Thymus (tissue), 11 donors: Measurements from ENCODE around the gene DCAKD. TPM values are rescaled to one million over a fixed set of nuclear protein-coding genes. Genes with fewer than 3 reads are reported as not detected.

Source experiments
- DNase-seq, 9 donors: peaks; one replicate each; pipeline ENCODE4 v3.0.0-alpha.2; 2013; ENCODE audit warnings: low spot score in 9 of 9, low read depth in 6 of 9, missing footprints in 1 of 9
- H3K27ac ChIP-seq, 2 donors: one replicate each; pipeline ENCODE4 v1.5.1; 2013; ENCODE audit warnings: control low read depth in 1 of 2, low read depth in 1 of 2, low read length in 1 of 2, mild to moderate bottlenecking in 1 of 2, moderate library complexity in 1 of 2
- H3K27me3 ChIP-seq, 2 donors: one replicate each; pipeline ENCODE4 v1.5.1; 2013; ENCODE audit warnings: low read length in 1 of 2; ENCODE audit not compliant: control insufficient read depth in 2 of 2, insufficient read depth in 1 of 2
- H3K36me3 ChIP-seq, 2 donors: one replicate each; pipeline ENCODE4 v1.5.1; 2013; ENCODE audit warnings: low read length in 1 of 2, mild to moderate bottlenecking in 1 of 2, moderate library complexity in 1 of 2; ENCODE audit not compliant: control insufficient read depth in 2 of 2, insufficient read depth in 2 of 2
- H3K4me1 ChIP-seq, 2 donors: one replicate each; pipeline ENCODE4 v1.5.1; 2013; ENCODE audit warnings: low read length in 2 of 2; ENCODE audit not compliant: control insufficient read depth in 2 of 2, insufficient read depth in 2 of 2
- H3K4me3 ChIP-seq, 2 donors: one replicate each; pipeline ENCODE4 v1.5.1; 2013; ENCODE audit warnings: low read length in 2 of 2, control low read depth in 1 of 2, mild to moderate bottlenecking in 1 of 2
- H3K9me3 ChIP-seq, 2 donors: one replicate each; pipeline ENCODE4 v1.5.1; 2013; ENCODE audit warnings: low read length in 1 of 2, mild to moderate bottlenecking in 1 of 2; ENCODE audit not compliant: control insufficient read depth in 2 of 2, insufficient read depth in 1 of 2
- WGBS: extraction: QIAGEN DNeasy Blood & Tissue Kit; methylation state at CpG from one replicate; pipeline ENCODE4 v1.1.7; 2013; 5-methylcytosine and 5-hydroxymethylcytosine counted together
- polyA plus RNA-seq: library from polyadenylated mRNA; stranded (reverse); fragments of 200-250 nt; gene quantifications from one replicate; pipeline ENCODE4 v1.2.3, GENCODE V29; 2013
- total RNA-seq: library from RNA; stranded (reverse); fragments of 120-200 nt; gene quantifications from one replicate; pipeline ENCODE4 v1.2.4, GENCODE V29; 2013
- donor health status: healthy.

DCAKD gene
- total and polyA plus RNA-seq, 2 donors = 24.7 to 26.7 TPM

DNA sequence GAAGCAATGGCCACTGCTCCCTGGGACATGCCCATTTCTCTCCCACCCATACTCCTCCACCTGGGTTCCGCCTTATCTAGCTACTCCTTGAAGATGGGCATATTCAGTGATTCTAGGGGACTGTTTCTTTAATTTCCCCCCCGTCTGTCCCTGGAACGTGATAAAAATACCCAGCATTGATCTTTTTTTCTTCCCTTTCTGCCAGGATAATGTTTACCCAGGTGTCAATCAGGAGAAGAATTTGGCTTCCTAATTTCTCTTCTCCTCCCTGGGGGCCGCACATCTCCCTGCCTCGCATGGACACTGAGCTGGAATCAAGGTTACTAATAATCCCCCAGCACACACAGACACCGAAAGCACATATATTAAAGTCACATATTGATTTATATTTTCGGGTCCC lies 35.2 kb downstream of the DCAKD start:
- peaks cover 0 to 4% of the 10 kb centered on the region in 2 donors for H3K9me3 ChIP-seq
- 82% methylated on average over 7 of the region's 7 CpGs for WGBS
- H3K27ac ChIP-seq = no peak overlapping the region
- peaks cover 10 to 12% of the 10 kb centered on the region in 2 donors for H3K4me1 ChIP-seq
- peaks cover 29 to 68% of the 10 kb centered on the region in 2 donors for H3K27me3 ChIP-seq
- no peak for DNase-seq
- no peaks in the 10 kb centered on the region for H3K36me3 ChIP-seq
- H3K4me3 ChIP-seq = no peak overlapping the region

DNA sequence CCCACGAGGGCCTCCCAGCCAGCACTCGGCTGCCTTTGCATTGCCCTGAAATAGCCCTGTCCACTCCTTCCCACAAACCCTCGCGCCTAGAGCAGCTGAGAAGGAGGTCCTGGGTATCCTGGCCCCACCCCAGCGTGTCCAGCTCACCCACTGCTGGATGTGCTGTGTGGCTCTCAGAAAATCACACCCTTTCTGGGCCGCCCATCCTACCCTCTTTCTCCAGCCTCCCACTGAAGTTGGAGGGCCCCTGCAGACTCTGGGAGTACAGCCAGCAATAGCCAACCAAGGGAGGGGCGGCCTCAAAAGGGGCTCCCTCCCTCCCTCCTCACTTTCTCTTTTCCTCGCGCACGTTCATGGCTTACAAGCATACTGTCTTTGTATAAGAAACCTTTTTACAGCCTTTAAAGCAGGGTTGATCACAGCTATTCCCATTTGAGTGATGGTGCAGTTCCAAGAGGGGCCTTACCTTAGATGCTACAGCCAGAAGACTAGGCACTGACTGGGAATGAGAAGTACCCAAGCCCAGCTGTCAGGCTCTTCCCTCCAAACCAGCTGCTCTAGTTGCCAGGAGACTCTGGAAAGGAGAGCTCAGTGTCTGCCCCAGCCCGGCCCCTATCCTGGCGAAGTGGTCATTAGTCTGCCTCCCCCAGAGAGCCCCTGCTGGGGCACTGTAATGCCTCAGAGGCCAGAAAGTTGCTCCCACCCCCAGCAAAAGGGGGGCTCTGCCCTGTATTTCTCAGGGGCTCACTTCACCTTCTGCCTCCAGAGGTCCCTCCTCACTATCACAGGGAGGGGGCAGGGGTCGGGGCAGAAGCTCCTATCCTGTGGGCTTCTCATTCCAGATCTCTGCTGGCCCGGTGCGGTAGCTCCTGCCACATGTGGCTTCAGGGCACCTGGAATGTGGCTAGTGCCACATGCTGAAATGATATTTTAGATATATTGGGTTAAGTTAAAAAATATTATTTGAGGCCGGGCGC lies 38.1 kb downstream of the DCAKD start:
- H3K27me3 ChIP-seq = peaks cover 1 to 51% of the 10 kb centered on the region in 2 donors
- no peak overlapping the region for H3K27ac ChIP-seq
- no peaks in the 10 kb centered on the region for H3K36me3 ChIP-seq
- DNase-seq = no peak
- H3K9me3 ChIP-seq = no peaks in the 10 kb centered on the region
- H3K4me3 ChIP-seq = no peak overlapping the region
- 92% methylated on average over 17 of the region's 17 CpGs for WGBS
- H3K4me1 ChIP-seq = no peaks in the 10 kb centered on the region

DNA sequence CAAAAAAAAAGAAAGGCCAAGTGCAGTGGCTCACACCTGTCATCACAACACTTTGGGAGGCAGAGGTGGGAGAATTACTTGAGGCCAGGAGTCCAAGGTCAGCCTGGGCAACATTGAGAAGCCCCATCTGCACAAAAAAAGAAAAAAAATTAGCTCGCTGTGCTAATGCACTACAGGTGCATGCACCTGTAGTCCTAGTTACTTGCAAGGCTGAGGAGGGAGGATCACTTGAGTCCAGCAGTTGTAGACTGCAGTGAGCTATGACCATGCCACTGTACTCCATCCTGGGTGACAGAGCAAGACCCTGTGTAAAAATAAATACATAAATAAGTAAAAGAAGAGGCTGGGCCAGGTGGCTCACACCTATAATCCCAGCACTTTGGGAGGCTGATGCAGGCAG lies 39.7 kb downstream of the DCAKD start:
- Histone ChIP-seq H3K4me1 (no peaks in the 10 kb centered on the region), H3K36me3 (no peaks in the 10 kb centered on the region), H3K9me3 (no peaks in the 10 kb centered on the region), H3K27ac (no peak overlapping the region), H3K27me3 (peaks cover 0 to 49% of the 10 kb centered on the region in 2 donors), H3K4me3 (no peak overlapping the region)
- DNase-seq = no peak
- WGBS = 96% methylated on average over 1 of the region's 1 CpG

DNA sequence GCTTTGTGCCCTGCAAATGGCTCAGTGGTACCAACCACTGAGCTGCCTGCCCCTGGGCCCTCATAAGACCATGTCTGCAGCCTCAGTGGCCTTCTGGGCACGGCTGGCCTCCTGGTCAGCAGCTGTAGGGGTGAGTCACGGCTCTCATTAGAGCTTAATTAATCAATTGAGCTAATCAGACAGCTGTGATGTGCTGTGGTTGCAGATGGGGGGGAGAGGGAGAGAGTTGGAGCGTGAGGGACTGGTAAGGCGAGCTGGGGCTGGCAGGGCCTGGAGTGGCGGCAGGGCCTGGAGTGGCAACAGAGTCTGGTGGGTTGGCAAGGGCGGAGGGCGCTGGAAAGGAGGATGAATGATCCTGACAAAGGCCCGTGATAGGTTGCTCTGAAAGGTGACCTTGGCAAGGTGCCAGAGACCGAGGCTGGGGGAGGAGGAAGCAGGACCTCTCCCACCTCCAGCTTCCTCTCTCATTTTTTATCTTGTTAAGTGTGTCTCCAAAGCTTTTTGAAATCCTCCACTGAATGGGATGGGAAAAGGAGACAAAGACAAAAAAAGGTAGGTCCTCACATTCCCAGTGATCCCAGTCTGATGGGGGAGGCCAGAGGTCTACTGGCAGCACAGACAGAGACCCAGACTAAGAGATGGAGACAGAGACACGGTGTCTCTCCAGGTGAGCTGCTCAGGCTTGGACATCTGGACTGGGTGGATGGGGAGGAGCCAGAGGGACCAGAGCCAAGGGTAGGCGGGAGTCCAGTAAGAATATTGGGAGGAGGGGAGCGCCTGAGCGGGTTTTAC lies 41.6 kb downstream of the DCAKD start:
- no peak overlapping the region for H3K27ac ChIP-seq
- H3K27me3 ChIP-seq = peaks cover 0 to 51% of the 10 kb centered on the region in 2 donors
- 84% methylated on average over 13 of the region's 13 CpGs for WGBS
- H3K4me1 ChIP-seq = no peaks in the 10 kb centered on the region
- H3K36me3 ChIP-seq = no peaks in the 10 kb centered on the region
- no peaks in the 10 kb centered on the region for H3K9me3 ChIP-seq
- no peak for DNase-seq
- H3K4me3 ChIP-seq = no peak overlapping the region

DNA sequence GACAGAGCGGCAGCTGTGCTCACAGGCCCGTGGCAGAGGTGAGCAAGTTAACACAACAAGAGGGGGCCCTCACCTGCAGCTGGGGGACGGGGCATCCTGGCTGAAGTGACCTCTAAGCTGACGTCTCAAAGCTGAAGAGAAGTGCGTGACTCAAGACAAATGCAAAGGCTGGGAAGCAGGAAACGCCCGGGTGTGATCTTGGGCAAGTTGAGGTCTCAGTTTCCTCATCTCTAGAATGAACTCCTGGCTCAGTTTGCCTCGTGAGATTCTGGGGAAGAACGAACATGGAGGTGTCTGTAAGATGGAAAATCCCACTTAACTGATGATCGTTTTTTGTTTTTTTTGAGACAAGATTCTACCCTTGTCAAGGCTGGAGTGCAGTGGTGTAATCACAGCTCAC lies 43.2 kb downstream of the DCAKD start:
- Histone ChIP-seq H3K4me3 (no peak overlapping the region), H3K4me1 (no peaks in the 10 kb centered on the region), H3K27ac (no peak overlapping the region), H3K36me3 (no peaks in the 10 kb centered on the region), H3K27me3 (peaks cover 0 to 60% of the 10 kb centered on the region in 2 donors), H3K9me3 (no peaks in the 10 kb centered on the region)
- 79% methylated on average over 10 of the region's 10 CpGs for whole genome bisulfite sequencing
- DNase-seq = no peak

DNA sequence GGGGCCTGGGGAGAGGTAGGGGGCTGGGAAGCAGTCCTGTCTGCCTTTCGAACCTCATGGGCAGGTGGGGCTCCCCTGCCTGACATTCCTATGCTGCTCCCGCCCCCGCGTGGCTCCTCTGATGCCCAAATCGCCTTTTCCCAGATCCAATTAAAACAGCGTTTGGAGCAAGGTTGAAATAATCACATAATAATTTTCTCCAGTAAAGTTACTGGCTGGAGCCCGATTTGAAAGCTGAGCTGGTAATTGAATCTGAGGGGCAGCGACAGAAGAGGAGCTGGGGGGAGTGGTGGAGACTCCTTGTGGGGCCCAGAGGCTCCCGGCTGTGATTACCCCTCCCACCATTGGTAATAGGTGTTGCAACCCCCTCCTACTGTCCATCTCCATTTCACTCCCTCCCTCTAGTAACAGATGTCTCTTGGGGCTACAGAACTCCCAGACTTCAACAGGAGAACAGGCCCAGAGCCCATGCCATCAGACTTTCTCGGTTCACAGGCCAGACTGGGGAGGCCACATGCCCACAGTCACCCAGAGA lies 44.4 kb downstream of the DCAKD start:
- Histone ChIP-seq H3K27ac (no peak overlapping the region), H3K9me3 (no peaks in the 10 kb centered on the region), H3K27me3 (peaks cover 0 to 60% of the 10 kb centered on the region in 2 donors), H3K4me1 (no peaks in the 10 kb centered on the region), H3K36me3 (no peaks in the 10 kb centered on the region), H3K4me3 (no peak overlapping the region)
- no peak for DNase-seq
- WGBS = 45% methylated on average over 10 of the region's 10 CpGs

DNA sequence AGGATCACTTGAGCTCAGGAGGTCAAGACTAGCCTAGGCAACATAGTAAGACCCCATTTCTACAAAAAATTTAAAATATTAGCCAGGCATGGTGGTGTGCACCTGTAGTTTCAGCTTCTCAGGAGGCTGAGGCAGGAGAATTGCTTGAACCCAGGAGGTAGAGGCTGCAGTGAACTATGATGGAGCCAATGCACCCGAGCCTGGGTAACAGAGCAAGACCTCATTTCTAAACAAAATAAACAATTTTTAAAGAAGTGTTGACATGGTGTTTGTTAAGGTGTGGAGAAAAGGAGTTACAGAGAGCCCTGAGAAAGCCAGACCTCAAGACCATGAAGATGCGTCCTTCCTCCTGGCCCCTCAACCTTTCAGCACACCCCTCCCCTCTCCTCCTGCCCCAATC lies 45.7 kb downstream of the DCAKD start:
- Histone ChIP-seq H3K9me3 (no peaks in the 10 kb centered on the region), H3K27ac (no peak overlapping the region), H3K36me3 (no peaks in the 10 kb centered on the region), H3K27me3 (peaks cover 0 to 60% of the 10 kb centered on the region in 2 donors), H3K4me1 (no peaks in the 10 kb centered on the region), H3K4me3 (no peak overlapping the region)
- DNase-seq = no peak
- WGBS = 84% methylated on average over 2 of the region's 2 CpGs

DNA sequence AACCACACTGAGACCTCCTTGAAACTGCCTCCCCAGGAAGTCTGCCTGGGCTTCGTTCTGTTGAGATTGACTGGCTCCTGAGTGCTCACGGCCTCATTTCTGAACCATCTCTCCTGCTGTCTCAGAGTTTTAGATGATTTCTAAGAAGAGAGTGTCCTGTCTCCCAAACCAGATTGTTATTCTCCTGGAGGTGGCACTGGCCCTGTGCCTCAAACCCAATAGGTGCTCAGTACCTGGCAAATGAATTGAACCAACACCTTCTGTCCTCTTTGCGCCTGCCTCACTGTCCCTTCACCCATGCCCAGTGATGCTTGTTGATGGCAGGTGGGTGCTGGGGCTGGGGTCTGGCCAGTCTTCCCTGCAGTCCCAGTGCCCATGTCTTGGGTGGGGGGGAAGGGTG lies 47.0 kb downstream of the DCAKD start:
- H3K4me1 ChIP-seq = no peaks in the 10 kb centered on the region
- no peaks in the 10 kb centered on the region for H3K36me3 ChIP-seq
- DNase-seq = no peak
- no peak overlapping the region for H3K27ac ChIP-seq
- no peaks in the 10 kb centered on the region for H3K9me3 ChIP-seq
- peaks cover 0 to 55% of the 10 kb centered on the region in 2 donors for H3K27me3 ChIP-seq
- H3K4me3 ChIP-seq = no peak overlapping the region
- 88% methylated on average over 3 of the region's 3 CpGs for WGBS

DNA sequence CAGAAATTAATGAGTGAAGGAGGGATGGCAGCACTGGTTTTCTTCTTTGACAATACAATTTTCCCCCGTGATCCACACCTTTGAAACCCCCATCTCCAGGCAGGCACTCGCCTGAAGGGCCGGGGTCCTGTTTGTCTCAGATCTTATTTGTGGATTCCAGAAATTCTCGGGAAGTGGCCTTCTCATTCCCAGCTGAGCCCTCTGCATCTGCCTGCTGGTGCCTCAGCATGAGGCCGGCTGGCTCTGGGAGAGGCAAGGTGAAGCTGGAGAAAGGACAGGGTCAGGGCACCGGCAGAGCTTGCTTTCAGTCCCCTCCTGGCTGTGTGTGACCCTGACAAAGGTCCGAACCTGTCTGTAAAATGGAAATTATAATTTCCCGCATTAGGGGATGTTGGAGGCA lies 47.6 kb downstream of the DCAKD start:
- no peak overlapping the region for H3K27ac ChIP-seq
- WGBS = 65% methylated on average over 8 of the region's 8 CpGs
- no peak for DNase-seq
- no peaks in the 10 kb centered on the region for H3K4me1 ChIP-seq
- H3K36me3 ChIP-seq = no peaks in the 10 kb centered on the region
- H3K4me3 ChIP-seq = no peak overlapping the region
- H3K27me3 ChIP-seq = peaks cover 0 to 52% of the 10 kb centered on the region in 2 donors
- no peaks in the 10 kb centered on the region for H3K9me3 ChIP-seq
